ENCODE data around the gene S100A14.

The S100A14 gene

GRCh38 chr1:153627715-153628626 lies 11.8 kb upstream of the S100A14 start, which contains the start of gene S100A1:
S100A1 (plus strand) TSS chr1:153628434; CDS start chr1:153630522, 2,088 bp downstream.
- H3K9me3 ChIP-seq, result no peaks in the 10 kb centered on the region
- H3K27me3 ChIP-seq, result peaks cover 27% of the 10 kb centered on the region
- H3K4me3 ChIP-seq (ENCODE audit: low read depth in 1 of 2, low read length in 1 of 2), result no peak within 1 kb of the TSS
- H3K27ac ChIP-seq, result no peak within 1 kb of the TSS
- TF ChIP-seq CTCF (IDR thresholded peaks at IDR 0.05), result no peak
- no peaks in the 10 kb centered on the region for H3K4me1 ChIP-seq (ENCODE audit: control insufficient read depth in 1 of 2, insufficient read depth in 1 of 2, low read depth in 1 of 2, low read length in 1 of 2)
- H3K36me3 ChIP-seq, result no peaks in the 10 kb centered on the region

DNA sequence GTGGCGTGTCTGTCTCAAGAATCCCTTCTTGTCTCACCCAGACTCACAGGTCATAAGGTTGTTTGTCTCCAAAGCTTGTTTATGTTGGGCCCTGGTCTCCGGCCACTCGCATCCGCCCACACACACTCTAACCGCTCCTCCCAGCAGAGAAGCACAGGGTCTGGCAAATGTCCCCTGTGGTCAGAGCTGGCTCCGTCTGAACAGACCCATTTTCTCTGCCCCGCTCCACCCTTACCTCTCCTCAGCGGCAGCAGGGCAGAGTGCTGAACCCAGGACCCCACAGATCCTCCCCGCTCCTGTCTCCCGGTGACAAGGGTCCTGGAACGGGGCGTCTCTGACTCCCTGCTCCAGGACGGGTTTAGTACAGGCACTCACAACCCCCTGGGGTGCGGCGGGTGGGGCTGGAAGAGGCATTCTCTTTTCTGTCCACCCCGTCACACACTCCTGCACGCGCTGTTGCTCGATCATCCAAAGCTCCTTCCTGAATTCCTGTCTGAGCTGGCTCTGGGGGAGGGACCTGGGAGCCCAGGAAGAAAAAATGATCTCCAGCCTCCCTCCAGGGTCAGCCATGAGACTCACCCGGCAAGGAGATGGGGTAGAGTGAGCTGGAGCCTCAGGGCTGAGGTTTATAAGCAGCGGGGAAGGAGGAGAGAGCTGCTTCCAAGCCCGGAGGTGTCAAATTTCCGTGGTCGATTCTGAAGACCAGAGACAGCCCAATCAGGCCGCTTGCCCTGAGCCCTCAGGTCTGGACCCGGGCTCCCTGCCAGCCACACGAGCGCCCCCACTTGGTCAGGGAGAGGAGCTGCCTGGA lies 11.0 kb upstream of the S100A14 start, which contains the start of gene S100A13:
S100A13 (minus strand) TSS at position 602 of the 811 bp plus-strand sequence. CDS start 1,033 bp downstream, outside the sequence.
- H3K27me3 ChIP-seq, result peaks cover 27% of the 10 kb centered on the region
- no peak within 1 kb of the TSS for H3K4me3 ChIP-seq (ENCODE audit: low read depth in 1 of 2, low read length in 1 of 2)
- no peaks in the 10 kb centered on the region for H3K36me3 ChIP-seq
- H3K27ac ChIP-seq, result no peak within 1 kb of the TSS
- no peaks in the 10 kb centered on the region for H3K4me1 ChIP-seq (ENCODE audit: control insufficient read depth in 1 of 2, insufficient read depth in 1 of 2, low read depth in 1 of 2, low read length in 1 of 2)
- no peaks in the 10 kb centered on the region for H3K9me3 ChIP-seq
- TF ChIP-seq CTCF (IDR thresholded peaks at IDR 0.05), result no peak

- Histone ChIP-seq H3K27me3 (peaks cover 27% of the 10 kb centered on the region), H3K9me3 (no peaks in the 10 kb centered on the region), H3K4me1 (ENCODE audit: control insufficient read depth in 1 of 2, insufficient read depth in 1 of 2, low read depth in 1 of 2, low read length in 1 of 2) (no peaks in the 10 kb centered on the region), H3K4me3 (ENCODE audit: low read depth in 1 of 2, low read length in 1 of 2) (no peak overlapping the region), H3K27ac (no peak overlapping the region), H3K36me3 (no peaks in the 10 kb centered on the region)
- no peak for TF ChIP-seq CTCF (IDR thresholded peaks at IDR 0.05)
These were observed 10.4 kb upstream of the S100A14 start for GRCh38 chr1:153626477-153626903.

DNA sequence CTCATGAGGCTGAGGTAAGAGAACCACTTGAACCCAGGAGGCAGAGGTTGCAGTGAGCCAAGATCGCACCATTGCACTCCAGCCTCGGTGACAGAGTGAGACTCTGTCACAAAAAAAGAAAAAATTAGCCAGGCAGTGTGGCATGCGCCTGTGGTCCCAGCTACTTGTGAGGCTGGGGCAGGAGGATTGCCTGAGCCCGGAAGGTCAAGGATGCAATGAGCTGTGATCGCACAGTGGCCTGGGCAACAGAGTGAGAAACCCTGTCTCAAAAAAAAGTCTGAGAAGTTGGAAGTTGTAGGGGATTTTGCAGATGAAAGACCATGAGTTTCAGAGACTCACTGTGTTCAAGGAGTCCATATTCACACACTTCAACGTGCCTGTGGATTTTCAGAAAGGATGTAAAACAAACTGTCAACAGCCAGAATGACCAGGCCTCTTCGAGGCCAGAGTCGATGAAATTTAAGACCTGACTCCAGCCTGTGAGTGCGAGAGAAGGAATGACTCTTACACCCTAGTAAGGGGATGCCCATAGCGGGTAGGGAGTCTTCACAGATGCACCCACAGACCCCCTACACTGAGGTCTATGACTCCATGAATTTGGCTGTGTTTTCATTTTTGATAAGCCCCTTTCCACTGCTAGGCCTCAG lies 9.0 kb upstream of the S100A14 start:
- H3K9me3 ChIP-seq, result no peaks in the 10 kb centered on the region
- TF ChIP-seq CTCF (IDR thresholded peaks at IDR 0.05), result no peak
- H3K36me3 ChIP-seq, result no peaks in the 10 kb centered on the region
- H3K27ac ChIP-seq, result no peak overlapping the region
- no peaks in the 10 kb centered on the region for H3K4me1 ChIP-seq (ENCODE audit: control insufficient read depth in 1 of 2, insufficient read depth in 1 of 2, low read depth in 1 of 2, low read length in 1 of 2)
- H3K4me3 ChIP-seq (ENCODE audit: low read depth in 1 of 2, low read length in 1 of 2), result no peak overlapping the region
- peaks cover 27% of the 10 kb centered on the region for H3K27me3 ChIP-seq

GRCh38 chr1:153623101-153623500 lies 7.0 kb upstream of the S100A14 start:
- Histone ChIP-seq H3K27ac (no peak overlapping the region), H3K4me3 (ENCODE audit: low read depth in 1 of 2, low read length in 1 of 2) (no peak overlapping the region), H3K36me3 (no peaks in the 10 kb centered on the region), H3K4me1 (ENCODE audit: control insufficient read depth in 1 of 2, insufficient read depth in 1 of 2, low read depth in 1 of 2, low read length in 1 of 2) (no peaks in the 10 kb centered on the region), H3K27me3 (peaks cover 22% of the 10 kb centered on the region), H3K9me3 (no peaks in the 10 kb centered on the region)
- TF ChIP-seq CTCF (IDR thresholded peaks at IDR 0.05), result no peak

Data from neutrophil (primary cell).